Measurements from ENCODE around the gene NSMCE1. TPM values are rescaled to one million over a fixed set of nuclear protein-coding genes. Genes with fewer than 3 reads are reported as not detected.
A peak's percentile ranks its signal among the peaks of the same experiment; 100 is the strongest.
"Not testable (repeated sequence)": the region's sequence is repeated elsewhere in the genome, so short reads cannot be mapped to it uniquely, and the experiment has no call there.

The NSMCE1 gene
- total and polyA plus RNA-seq, 7 experiments from 2014 or later, result 45.5 to 220 (median 71.7) TPM

GRCh38 chr16:27286451-27286850 lies 17.9 kb upstream of the NSMCE1 start:
- Mint-ChIP-seq H3K27me3 (no peaks in the 10 kb centered on the region), H3K9me3 (peaks cover 0 to 6% (median 0%) of the 10 kb centered on the region in 11 donors), H3K4me3 (peak overlapping the region in 1 of 10 donors; percentile 27), H3K36me3 (peaks cover 0 to 52% (median 9%) of the 10 kb centered on the region in 5 donors), H3K4me1 (peaks cover 41 to 90% (median 80%) of the 10 kb centered on the region in 7 donors), H3K27ac (peak overlapping the region in 8 of 9 donors; percentile 16 to 93 (median 42))
- Histone ChIP-seq H3K36me3 (ENCODE audit: control insufficient read depth in 2 of 3, insufficient read depth in 3 of 3, low read length in 3 of 3) (no peaks in the 10 kb centered on the region), H3K27me3 (ENCODE audit: control insufficient read depth in 2 of 2, insufficient read depth in 2 of 2, low read length in 2 of 2) (no peaks in the 10 kb centered on the region), H3K4me1 (ENCODE audit: control insufficient read depth in 2 of 2, insufficient read depth in 2 of 2, low read length in 2 of 2) (peaks cover 0 to 50% of the 10 kb centered on the region in 2 donors), H3K27ac (ENCODE audit: low read depth, low read length) (no peak overlapping the region), H3K9me3 (ENCODE audit: control insufficient read depth in 2 of 3, low read length in 3 of 3) (no peaks in the 10 kb centered on the region), H3K4me3 (ENCODE audit: low read length) (no peak overlapping the region)
- CTCF ChIA-PET, result no interaction called here
- no peak for DNase-seq
- peak; percentile 61 for ATAC-seq
- POLR2A ChIA-PET, result interaction anchor here (0.6 to 1.2 kb wide), 4 partner anchors 16 to 87 kb away, joined by 3 to 5 read pairs (median 3); no protein-coding TSS in a partner anchor
- intact Hi-C loops (cut with micrococcal nuclease), result no loop called here

- H3K27ac Mint-ChIP-seq, result peak overlapping the region in 8 of 9 donors; percentile 26 to 93 (median 54)
- Histone ChIP-seq H3K36me3 (ENCODE audit: control insufficient read depth in 2 of 3, insufficient read depth in 3 of 3, low read length in 3 of 3) (no peaks in the 10 kb centered on the region), H3K27ac (ENCODE audit: low read depth, low read length) (no peak overlapping the region), H3K4me3 (ENCODE audit: low read length) (no peak overlapping the region), H3K9me3 (ENCODE audit: control insufficient read depth in 2 of 3, low read length in 3 of 3) (no peaks in the 10 kb centered on the region), H3K27me3 (ENCODE audit: control insufficient read depth in 2 of 2, insufficient read depth in 2 of 2, low read length in 2 of 2) (no peaks in the 10 kb centered on the region), H3K4me1 (ENCODE audit: control insufficient read depth in 2 of 2, insufficient read depth in 2 of 2, low read length in 2 of 2) (peaks cover 0 to 46% of the 10 kb centered on the region in 2 donors)
- H3K36me3 Mint-ChIP-seq, result peaks cover 0 to 56% (median 9%) of the 10 kb centered on the region in 5 donors
- peak overlapping the region in 4 of 10 donors; percentile 10 to 31 (median 20) for H3K4me3 Mint-ChIP-seq
- peak; percentile 44 for ATAC-seq
- no peak for DNase-seq
- H3K4me1 Mint-ChIP-seq, result peaks cover 48 to 91% (median 81%) of the 10 kb centered on the region in 7 donors
- no peaks in the 10 kb centered on the region for H3K27me3 Mint-ChIP-seq
- peaks cover 0 to 6% (median 0%) of the 10 kb centered on the region in 11 donors for H3K9me3 Mint-ChIP-seq
- ChIA-PET CTCF (no interaction called here), POLR2A (interaction anchor here (0.7 to 1.9 kb wide), 9 partner anchors 11 to 95 kb away, joined by 3 to 7 read pairs (median 3); no protein-coding TSS in a partner anchor)
- intact Hi-C loops (cut with micrococcal nuclease), result no loop called here
Observed at GRCh38 chr16:27285676-27286196, 17.2 kb upstream of the NSMCE1 start.

- Mint-ChIP-seq H3K27me3 (no peaks in the 10 kb centered on the region), H3K36me3 (peaks cover 0 to 55% (median 9%) of the 10 kb centered on the region in 5 donors), H3K4me3 (peak overlapping the region in 4 of 10 donors; percentile 22 to 62 (median 34)), H3K9me3 (peaks cover 0 to 6% (median 0%) of the 10 kb centered on the region in 11 donors), H3K27ac (peak overlapping the region; percentile 9 to 95 (median 75)), H3K4me1 (peaks cover 41 to 89% (median 79%) of the 10 kb centered on the region in 7 donors)
- Histone ChIP-seq H3K4me1 (ENCODE audit: control insufficient read depth in 2 of 2, insufficient read depth in 2 of 2, low read length in 2 of 2) (peaks cover 0 to 39% of the 10 kb centered on the region in 2 donors), H3K27me3 (ENCODE audit: control insufficient read depth in 2 of 2, insufficient read depth in 2 of 2, low read length in 2 of 2) (no peaks in the 10 kb centered on the region), H3K9me3 (ENCODE audit: control insufficient read depth in 2 of 3, low read length in 3 of 3) (no peaks in the 10 kb centered on the region), H3K4me3 (ENCODE audit: low read length) (no peak overlapping the region), H3K27ac (ENCODE audit: low read depth, low read length) (no peak overlapping the region), H3K36me3 (ENCODE audit: control insufficient read depth in 2 of 3, insufficient read depth in 3 of 3, low read length in 3 of 3) (no peaks in the 10 kb centered on the region)
- DNase-seq (no peak), ATAC-seq (no peak)
- intact Hi-C loops (cut with micrococcal nuclease), result no loop called here
- POLR2A ChIA-PET, result interaction anchor here (0.7 to 1.9 kb wide), 9 partner anchors 10 to 102 kb away, joined by 3 to 7 read pairs (median 3); no protein-coding TSS in a partner anchor
- CTCF ChIA-PET, result interaction anchor here (0.7 kb wide), 1 partner anchor 50 kb away, joined by 3 read pairs; no protein-coding TSS in a partner anchor
Observed at GRCh38 chr16:27284865-27285675, 16.5 kb upstream of the NSMCE1 start.

GRCh38 chr16:27281243-27281642 lies 12.7 kb upstream of the NSMCE1 start:
- ATAC-seq (peak; percentile 80), DNase-seq (peak in 7 of 9 donors; percentile 26 to 59 (median 45))
- peaks cover 27 to 66% (median 52%) of the 10 kb centered on the region in 7 donors for H3K4me1 Mint-ChIP-seq
- H3K36me3 ChIP-seq (ENCODE audit: control insufficient read depth in 2 of 3, insufficient read depth in 3 of 3, low read length in 3 of 3), result no peaks in the 10 kb centered on the region
- intact Hi-C loops (cut with micrococcal nuclease), result no loop called here
- peak overlapping the region; percentile 84 to 96 (median 93) for H3K27ac Mint-ChIP-seq
- no peaks in the 10 kb centered on the region for H3K27me3 ChIP-seq (ENCODE audit: control insufficient read depth in 2 of 2, insufficient read depth in 2 of 2, low read length in 2 of 2)
- ChIA-PET CTCF (interaction anchor here (0.7 to 2.5 kb wide), 5 partner anchors 9 to 52 kb away, joined by 3 to 6 read pairs (median 4); partner anchors contain the start of gene NSMCE1), POLR2A (interaction anchor here (0.6 to 1.7 kb wide), 12 partner anchors 9 to 86 kb away, joined by 3 to 8 read pairs (median 5); no protein-coding TSS in a partner anchor)
- H3K27ac ChIP-seq (ENCODE audit: low read depth, low read length), result peak overlapping the region; percentile 55
- H3K27me3 Mint-ChIP-seq, result peaks cover 0 to 4% (median 0%) of the 10 kb centered on the region in 5 donors
- peak overlapping the region; percentile 72 to 90 (median 85) for H3K4me3 Mint-ChIP-seq
- peaks cover 0 to 4% (median 0%) of the 10 kb centered on the region in 11 donors for H3K9me3 Mint-ChIP-seq
- peaks cover 0 to 25% of the 10 kb centered on the region in 2 donors for H3K4me1 ChIP-seq (ENCODE audit: control insufficient read depth in 2 of 2, insufficient read depth in 2 of 2, low read length in 2 of 2)
- H3K36me3 Mint-ChIP-seq, result peaks cover 0 to 31% (median under 1%) of the 10 kb centered on the region in 5 donors
- no peaks in the 10 kb centered on the region for H3K9me3 ChIP-seq (ENCODE audit: control insufficient read depth in 2 of 3, low read length in 3 of 3)
- peak overlapping the region; percentile 43 for H3K4me3 ChIP-seq (ENCODE audit: low read length)

GRCh38 chr16:27275394-27275793 lies 6.8 kb upstream of the NSMCE1 start:
- no peaks in the 10 kb centered on the region for H3K9me3 ChIP-seq (ENCODE audit: control insufficient read depth in 2 of 3, low read length in 3 of 3)
- no peak overlapping the region for H3K4me3 Mint-ChIP-seq
- peaks cover 0 to 5% (median 0%) of the 10 kb centered on the region in 11 donors for H3K9me3 Mint-ChIP-seq
- no peak overlapping the region for H3K27ac ChIP-seq (ENCODE audit: low read depth, low read length)
- H3K4me1 ChIP-seq (ENCODE audit: control insufficient read depth in 2 of 2, insufficient read depth in 2 of 2, low read length in 2 of 2), result peaks cover 0 to 25% of the 10 kb centered on the region in 2 donors
- ChIA-PET CTCF (interaction anchor here (0.6 to 2.7 kb wide), 3 partner anchors 40 to 173 kb away, joined by 3 to 12 read pairs (median 3); no protein-coding TSS in a partner anchor), POLR2A (interaction anchor here (1.2 to 2.1 kb wide), 8 partner anchors 8 to 101 kb away, joined by 3 to 7 read pairs (median 5); no protein-coding TSS in a partner anchor)
- peaks cover 0 to 7% (median 0%) of the 10 kb centered on the region in 5 donors for H3K36me3 Mint-ChIP-seq
- H3K27ac Mint-ChIP-seq, result peak overlapping the region in 6 of 9 donors; percentile 38 to 75 (median 48)
- no peak overlapping the region for H3K4me3 ChIP-seq (ENCODE audit: low read length)
- H3K27me3 Mint-ChIP-seq, result peaks cover 0 to 4% (median 0%) of the 10 kb centered on the region in 5 donors
- no peaks in the 10 kb centered on the region for H3K27me3 ChIP-seq (ENCODE audit: control insufficient read depth in 2 of 2, insufficient read depth in 2 of 2, low read length in 2 of 2)
- H3K36me3 ChIP-seq (ENCODE audit: control insufficient read depth in 2 of 3, insufficient read depth in 3 of 3, low read length in 3 of 3), result no peaks in the 10 kb centered on the region
- ATAC-seq (no peak), DNase-seq (no peak)
- peaks cover 25 to 63% (median 52%) of the 10 kb centered on the region in 7 donors for H3K4me1 Mint-ChIP-seq
- intact Hi-C loops (cut with micrococcal nuclease), result loop anchor here (2.0 kb wide), 2 partner anchors 13 to 39 kb away; no protein-coding TSS in a partner anchor

- H3K36me3 ChIP-seq (ENCODE audit: control insufficient read depth in 2 of 3, insufficient read depth in 3 of 3, low read length in 3 of 3); H3K27me3 ChIP-seq (ENCODE audit: control insufficient read depth in 2 of 2, insufficient read depth in 2 of 2, low read length in 2 of 2); H3K36me3 Mint-ChIP-seq; H3K27me3 Mint-ChIP-seq; H3K9me3 Mint-ChIP-seq; ATAC-seq; H3K4me3 ChIP-seq (ENCODE audit: low read length); H3K9me3 ChIP-seq (ENCODE audit: control insufficient read depth in 2 of 3, low read length in 3 of 3): not testable (repeated sequence)
- H3K4me1 ChIP-seq (ENCODE audit: control insufficient read depth in 2 of 2, insufficient read depth in 2 of 2, low read length in 2 of 2), result peaks cover 3 to 25% of the 10 kb centered on the region in 2 donors
- peaks cover 25 to 72% (median 62%) of the 10 kb centered on the region in 7 donors for H3K4me1 Mint-ChIP-seq
- peak overlapping the region; percentile 49 to 88 (median 74) for H3K4me3 Mint-ChIP-seq
- CTCF ChIA-PET, result interaction anchor here (0.6 to 2.7 kb wide), 5 partner anchors 39 to 893 kb away, joined by 3 to 12 read pairs (median 5); no protein-coding TSS in a partner anchor
- peak in 2 of 9 donors; percentile 21 to 44 for DNase-seq
- intact Hi-C loops (cut with micrococcal nuclease), result loop anchor here (1.0 to 2.0 kb wide), 6 partner anchors 8 to 276 kb away; partner anchors contain the start of gene KATNIP (in 1 of the 2)
- peak overlapping the region; percentile 48 to 95 (median 88) for H3K27ac Mint-ChIP-seq
- POLR2A ChIA-PET, result interaction anchor here (0.7 to 2.9 kb wide), 17 partner anchors 8 to 127 kb away, joined by 3 to 19 read pairs (median 4); no protein-coding TSS in a partner anchor
- peak overlapping the region; percentile 63 for H3K27ac ChIP-seq (ENCODE audit: low read depth, low read length)
Observed at GRCh38 chr16:27274424-27274874, 5.9 kb upstream of the NSMCE1 start.
